Retinal pigment epithelial cell (primary cell): ENCODE measurements around the gene EPHA1.

ENCODE experiments used
- DNase-seq: peaks from one replicate; pipeline ENCODE4 v3.0.0-alpha.2; 2010; ENCODE audit warnings: low read depth
- H3K4me3 ChIP-seq: 2 replicates; pipeline ENCODE4 v1.5.1; 2011; ENCODE audit warnings: mild to moderate bottlenecking, low read length, control low read depth, moderate library complexity
- TF ChIP-seq, protein P1 (sequence below): conservative IDR thresholded peaks from 2 replicates; pipeline ENCODE4 v1.5.1; 2011; ENCODE audit warnings: low read depth, low read length, control low read depth, inconsistent platforms

EPHA1 gene

DNA sequence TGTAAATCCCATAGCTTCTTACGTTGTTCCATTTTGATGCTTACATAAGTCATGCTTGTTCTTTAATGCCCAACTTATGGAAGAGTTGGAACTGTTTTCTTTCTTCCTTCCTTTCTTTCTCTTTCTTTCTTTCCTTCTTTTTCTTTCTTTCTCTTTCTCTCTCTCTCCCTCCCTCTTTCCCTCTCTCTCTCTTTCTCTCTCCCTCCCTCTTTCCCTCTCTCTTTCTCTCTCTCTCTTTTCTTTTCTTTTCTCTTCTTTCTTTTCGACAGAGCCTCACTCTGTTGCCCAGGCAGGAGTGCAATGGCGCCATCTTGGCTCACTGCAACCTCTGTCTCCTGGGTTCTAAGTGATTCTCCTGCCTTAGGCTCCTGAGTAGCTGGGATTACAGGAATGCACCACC is 65.1 kb downstream of the EPHA1 start:
- H3K4me3 ChIP-seq = no peak overlapping the region
- TF ChIP-seq, protein P1, sequence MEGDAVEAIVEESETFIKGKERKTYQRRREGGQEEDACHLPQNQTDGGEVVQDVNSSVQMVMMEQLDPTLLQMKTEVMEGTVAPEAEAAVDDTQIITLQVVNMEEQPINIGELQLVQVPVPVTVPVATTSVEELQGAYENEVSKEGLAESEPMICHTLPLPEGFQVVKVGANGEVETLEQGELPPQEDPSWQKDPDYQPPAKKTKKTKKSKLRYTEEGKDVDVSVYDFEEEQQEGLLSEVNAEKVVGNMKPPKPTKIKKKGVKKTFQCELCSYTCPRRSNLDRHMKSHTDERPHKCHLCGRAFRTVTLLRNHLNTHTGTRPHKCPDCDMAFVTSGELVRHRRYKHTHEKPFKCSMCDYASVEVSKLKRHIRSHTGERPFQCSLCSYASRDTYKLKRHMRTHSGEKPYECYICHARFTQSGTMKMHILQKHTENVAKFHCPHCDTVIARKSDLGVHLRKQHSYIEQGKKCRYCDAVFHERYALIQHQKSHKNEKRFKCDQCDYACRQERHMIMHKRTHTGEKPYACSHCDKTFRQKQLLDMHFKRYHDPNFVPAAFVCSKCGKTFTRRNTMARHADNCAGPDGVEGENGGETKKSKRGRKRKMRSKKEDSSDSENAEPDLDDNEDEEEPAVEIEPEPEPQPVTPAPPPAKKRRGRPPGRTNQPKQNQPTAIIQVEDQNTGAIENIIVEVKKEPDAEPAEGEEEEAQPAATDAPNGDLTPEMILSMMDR = no peak
- DNase-seq = no peak

DNA sequence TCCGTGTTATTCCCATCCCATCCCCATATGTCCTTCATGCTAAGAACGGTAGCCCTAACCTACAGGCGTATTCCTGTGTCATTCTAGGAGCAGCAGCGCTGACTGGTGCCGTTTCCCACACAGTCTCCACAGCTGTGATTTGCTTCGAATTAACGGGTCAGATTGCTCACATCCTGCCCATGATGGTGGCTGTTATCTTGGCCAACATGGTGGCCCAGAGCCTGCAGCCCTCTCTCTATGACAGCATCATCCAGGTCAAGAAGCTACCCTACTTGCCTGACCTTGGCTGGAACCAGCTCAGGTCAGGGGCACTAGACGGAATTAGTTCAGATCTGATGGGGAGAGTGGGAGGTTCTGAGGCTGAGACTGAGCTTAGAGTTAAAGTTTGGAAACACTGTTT is 66.8 kb downstream of the EPHA1 start:
- TF ChIP-seq, protein P1 = no peak
- H3K4me3 ChIP-seq = no peak overlapping the region
- no peak for DNase-seq
